ENCODE measurements around the gene CKAP5.

Gene CKAP5

GRCh38 chr11:46845740-46846509, at the start of gene CKAP5:
TSS of gene CKAP5 (minus strand) at chr11:46846280. CDS start at chr11:46821231, 25,049 bp downstream.
- peak; percentile 86 for DNase-seq

- peak; percentile 47 for DNase-seq
Measured at GRCh38 chr11:46895821-46896220, 49.7 kb upstream of the CKAP5 start.

GRCh38 chr11:46894961-46895360, 48.9 kb upstream of the CKAP5 start:
- no peak for DNase-seq

GRCh38 chr11:46894506-46894905, 48.4 kb upstream of the CKAP5 start:
- DNase-seq, result no peak

- no peak for DNase-seq
Measured at GRCh38 chr11:46892838-46893237, 46.8 kb upstream of the CKAP5 start.

GRCh38 chr11:46892109-46892508, 46.0 kb upstream of the CKAP5 start:
- DNase-seq, result no peak

- no peak for DNase-seq
Measured at GRCh38 chr11:46890665-46891064, 44.6 kb upstream of the CKAP5 start.

- DNase-seq, result peak; percentile 49
Measured at GRCh38 chr11:46889689-46890475, 43.8 kb upstream of the CKAP5 start.

- no peak for DNase-seq
Measured at GRCh38 chr11:46889251-46889650, 43.2 kb upstream of the CKAP5 start.

- DNase-seq, result no peak
Measured at GRCh38 chr11:46888636-46889035, 42.6 kb upstream of the CKAP5 start.

GRCh38 chr11:46886211-46886610, 40.1 kb upstream of the CKAP5 start:
- DNase-seq, result no peak

GRCh38 chr11:46879056-46879585, 33.0 kb upstream of the CKAP5 start:
- no peak for DNase-seq

- no peak for DNase-seq
Measured at GRCh38 chr11:46877580-46877979, 31.5 kb upstream of the CKAP5 start.

GRCh38 chr11:46876471-46876870, 30.4 kb upstream of the CKAP5 start:
- no peak for DNase-seq

- DNase-seq, result no peak
Measured at GRCh38 chr11:46874586-46874985, 28.5 kb upstream of the CKAP5 start.

GRCh38 chr11:46868912-46869311, 22.8 kb upstream of the CKAP5 start:
- DNase-seq, result no peak

- peak; percentile 39 for DNase-seq
Measured at GRCh38 chr11:46865340-46865739, 19.3 kb upstream of the CKAP5 start.

- DNase-seq, result no peak
Measured at GRCh38 chr11:46860218-46860617, 14.1 kb upstream of the CKAP5 start.

GRCh38 chr11:46858920-46859546, 13.0 kb upstream of the CKAP5 start:
- no peak for DNase-seq

GRCh38 chr11:46857666-46858065, 11.6 kb upstream of the CKAP5 start:
- no peak for DNase-seq

GRCh38 chr11:46856605-46857343, 10.7 kb upstream of the CKAP5 start:
- DNase-seq, result no peak

GRCh38 chr11:46855863-46856262, 9.8 kb upstream of the CKAP5 start:
- DNase-seq, result no peak

GRCh38 chr11:46855167-46855566, 9.1 kb upstream of the CKAP5 start:
- no peak for DNase-seq

Measured in NCI-H226 (cell line).